Endothelial cell (in vitro differentiated cells): ENCODE results near the gene SLX9. TPM values are rescaled to one million over a fixed set of nuclear protein-coding genes. Genes with fewer than 3 reads are reported as not detected.
A peak's percentile ranks its signal among the peaks of the same experiment; 100 is the strongest.

ENCODE experiments used
- DNase-seq: peaks from one replicate; pipeline ENCODE4 v3.0.0; 2021; ENCODE audit warnings: low spot score
- H3K27ac Mint-ChIP-seq: one replicate; pipeline ENCODE4 v1.8.0; 2021; ENCODE audit warnings: mixed read lengths, inconsistent platforms; ENCODE audit not compliant: unreplicated experiment
- H3K27me3 Mint-ChIP-seq: one replicate; pipeline ENCODE4 v1.8.0; 2021; ENCODE audit warnings: mild to moderate bottlenecking, moderate library complexity, mixed read lengths, inconsistent platforms; ENCODE audit not compliant: unreplicated experiment
- H3K36me3 Mint-ChIP-seq: one replicate; pipeline ENCODE4 v1.8.0; 2021; ENCODE audit warnings: mild to moderate bottlenecking, low read depth, mixed read lengths, inconsistent platforms; ENCODE audit not compliant: unreplicated experiment
- H3K4me1 Mint-ChIP-seq: one replicate; pipeline ENCODE4 v1.8.0; 2021; ENCODE audit warnings: mild to moderate bottlenecking, mixed read lengths, inconsistent platforms; ENCODE audit not compliant: unreplicated experiment
- H3K4me3 Mint-ChIP-seq: one replicate; pipeline ENCODE4 v1.8.0; 2021; ENCODE audit warnings: mild to moderate bottlenecking, mixed read lengths, inconsistent platforms; ENCODE audit not compliant: unreplicated experiment
- H3K9me3 Mint-ChIP-seq: one replicate; pipeline ENCODE4 v1.8.0; 2021; ENCODE audit warnings: mixed read lengths, inconsistent platforms; ENCODE audit not compliant: unreplicated experiment
- CTCF ChIP-seq: fragments of 200-600 bp; sonication (generic); IDR thresholded peaks from one replicate; pipeline ENCODE4 v1.5.0; 2021; ENCODE audit warnings: antibody characterized with exemption; ENCODE audit not compliant: unreplicated experiment
- total RNA-seq: library from RNA; stranded (reverse); fragmentation: NEBNext Ultra II Directional; extraction: Animal tissue kit (Norgen Biotek cat#: 25700); gene quantifications from one replicate; pipeline ENCODE4 v1.2.1, GENCODE V29; 2021; ENCODE audit not compliant: unreplicated experiment

SLX9 gene
- total RNA-seq, 1 donor from 2014 or later: 13.7 TPM

- Mint-ChIP-seq H3K27me3 (peaks cover 4% of the 10 kb centered on the region), H3K4me1 (no peaks in the 10 kb centered on the region), H3K9me3 (no peaks in the 10 kb centered on the region), H3K36me3 (peaks cover 4% of the 10 kb centered on the region), H3K27ac (peak overlapping the region; percentile 52), H3K4me3 (no peak overlapping the region)
- TF ChIP-seq CTCF: no peak
- DNase-seq: no peak
These were observed 43.8 kb downstream of the SLX9 start for GRCh38 chr21:44983421-44984206.

GRCh38 chr21:44984428-44984791 is 44.6 kb downstream of the SLX9 start:
- no peaks in the 10 kb centered on the region for H3K36me3 Mint-ChIP-seq
- TF ChIP-seq CTCF: no peak

GRCh38 chr21:44984792-44985440 is 45.1 kb downstream of the SLX9 start:
- no peaks in the 10 kb centered on the region for H3K9me3 Mint-ChIP-seq
- H3K36me3 Mint-ChIP-seq: no peaks in the 10 kb centered on the region
- no peak for TF ChIP-seq CTCF
- no peaks in the 10 kb centered on the region for H3K4me1 Mint-ChIP-seq
- no peak overlapping the region for H3K4me3 Mint-ChIP-seq
- H3K27ac Mint-ChIP-seq: no peak overlapping the region
- no peak for DNase-seq
- peaks cover 5% of the 10 kb centered on the region for H3K27me3 Mint-ChIP-seq

More at GRCh38 chr21:44984428-44984791, 44.6 kb downstream of the SLX9 start:
- no peaks in the 10 kb centered on the region for H3K9me3 Mint-ChIP-seq
- H3K4me3 Mint-ChIP-seq: no peak overlapping the region
- no peaks in the 10 kb centered on the region for H3K4me1 Mint-ChIP-seq
- peaks cover 5% of the 10 kb centered on the region for H3K27me3 Mint-ChIP-seq
- H3K27ac Mint-ChIP-seq: no peak overlapping the region
- DNase-seq: no peak

GRCh38 chr21:44985441-44986401 is 45.9 kb downstream of the SLX9 start:
- Mint-ChIP-seq H3K27me3 (peaks cover 5% of the 10 kb centered on the region), H3K9me3 (no peaks in the 10 kb centered on the region), H3K27ac (no peak overlapping the region), H3K36me3 (no peaks in the 10 kb centered on the region), H3K4me3 (no peak overlapping the region), H3K4me1 (no peaks in the 10 kb centered on the region)
- TF ChIP-seq CTCF: no peak
- no peak for DNase-seq
